HS-27A (cell line): ENCODE data around the gene NCAM2.

Experiments used
- DNase-seq: peaks from one replicate; pipeline ENCODE4 v3.0.0-alpha.2; 2012; ENCODE audit warnings: low read depth, missing footprints

The NCAM2 gene

DNA sequence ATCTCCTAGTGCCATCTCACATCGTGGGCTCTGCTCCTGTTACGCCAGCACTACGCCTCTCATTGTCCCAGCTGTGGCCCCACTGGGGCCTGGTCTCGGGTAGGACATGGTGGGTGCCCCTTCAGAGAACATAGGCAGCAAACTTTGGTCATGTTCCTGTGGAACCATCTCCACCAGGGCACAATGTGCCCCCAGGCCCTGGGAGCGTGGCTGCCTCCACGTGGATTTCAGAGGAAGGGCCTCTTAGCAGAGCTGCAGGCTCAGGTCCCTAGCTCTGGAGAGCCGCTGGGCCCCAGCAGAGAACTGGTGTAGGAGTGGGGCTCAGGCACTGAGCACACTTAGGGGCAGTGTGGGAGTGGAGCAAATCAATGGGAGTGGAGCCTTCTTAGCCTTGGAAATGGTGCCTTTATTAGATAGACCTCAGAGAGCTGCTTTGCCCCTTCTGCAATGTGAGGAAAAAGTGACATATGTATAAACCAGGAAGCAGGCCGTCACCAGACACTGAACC lies 460.0 kb downstream of the NCAM2 start:
- DNase-seq: no peak

DNA sequence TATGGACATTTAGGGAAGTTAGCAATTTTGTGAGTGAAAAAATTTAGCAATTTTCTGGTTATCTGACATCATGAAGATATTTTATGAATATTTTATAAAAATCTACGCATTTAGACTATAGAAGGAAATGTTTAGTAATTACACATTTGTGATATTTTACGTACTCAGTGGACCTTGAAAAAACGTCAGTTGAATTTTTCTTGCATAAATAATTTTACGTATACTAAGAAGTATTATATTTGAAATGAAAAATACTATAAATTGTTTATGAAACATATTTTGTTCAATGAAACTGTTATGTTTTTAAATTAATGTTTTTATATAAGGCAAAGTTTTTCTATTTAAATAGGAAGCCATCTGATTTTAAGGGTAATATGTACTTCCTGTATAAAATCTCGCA lies 462.8 kb downstream of the NCAM2 start:
- DNase-seq: no peak

DNA sequence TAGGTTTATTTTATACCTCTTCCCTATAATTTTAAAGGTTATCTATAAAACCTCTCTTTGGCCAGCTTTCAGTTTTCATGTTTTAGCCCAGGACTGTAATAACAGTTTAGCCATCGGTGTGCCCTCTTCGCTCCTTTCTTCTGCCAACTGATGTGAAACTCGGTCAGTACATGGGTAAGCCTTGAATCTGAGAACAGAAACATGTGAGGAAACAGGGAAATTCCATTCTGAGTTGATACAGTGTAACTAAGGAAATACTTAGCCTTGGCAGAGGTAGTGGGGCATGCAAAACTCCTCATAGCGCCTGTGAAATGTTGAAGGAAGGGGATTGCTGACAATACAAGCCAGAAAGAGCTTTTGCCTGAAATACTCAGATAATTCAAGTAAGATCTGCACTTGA lies 465.2 kb downstream of the NCAM2 start:
- DNase-seq: no peak

- DNase-seq: no peak
Observed at GRCh38 chr21:21464684-21465083, 466.5 kb downstream of the NCAM2 start.

- no peak for DNase-seq
Observed at GRCh38 chr21:21466752-21467151, 468.5 kb downstream of the NCAM2 start.

DNA sequence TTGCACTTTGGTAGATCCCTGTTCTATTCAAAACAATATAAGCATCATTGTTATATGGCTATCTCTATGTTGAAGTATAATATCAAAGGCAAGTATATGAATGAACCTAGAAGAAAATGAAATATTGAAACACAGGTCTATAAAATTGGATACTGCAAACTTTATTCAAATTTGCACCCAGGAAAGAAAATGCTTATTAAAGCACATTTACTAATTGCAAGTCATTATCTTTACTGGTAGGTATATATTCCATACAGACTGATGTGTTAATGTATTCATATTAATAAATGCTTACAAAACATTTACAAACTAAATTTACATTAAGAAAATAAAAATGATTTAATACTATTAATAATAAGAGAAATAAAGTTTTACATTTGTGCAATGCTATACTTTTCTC lies 469.8 kb downstream of the NCAM2 start:
- DNase-seq: no peak

- DNase-seq: no peak
Observed at GRCh38 chr21:21481239-21481638, 483.0 kb downstream of the NCAM2 start.

GRCh38 chr21:21508859-21509258 lies 510.6 kb downstream of the NCAM2 start:
- no peak for DNase-seq

- no peak for DNase-seq
Observed at GRCh38 chr21:21530680-21531079, 532.5 kb downstream of the NCAM2 start.

DNA sequence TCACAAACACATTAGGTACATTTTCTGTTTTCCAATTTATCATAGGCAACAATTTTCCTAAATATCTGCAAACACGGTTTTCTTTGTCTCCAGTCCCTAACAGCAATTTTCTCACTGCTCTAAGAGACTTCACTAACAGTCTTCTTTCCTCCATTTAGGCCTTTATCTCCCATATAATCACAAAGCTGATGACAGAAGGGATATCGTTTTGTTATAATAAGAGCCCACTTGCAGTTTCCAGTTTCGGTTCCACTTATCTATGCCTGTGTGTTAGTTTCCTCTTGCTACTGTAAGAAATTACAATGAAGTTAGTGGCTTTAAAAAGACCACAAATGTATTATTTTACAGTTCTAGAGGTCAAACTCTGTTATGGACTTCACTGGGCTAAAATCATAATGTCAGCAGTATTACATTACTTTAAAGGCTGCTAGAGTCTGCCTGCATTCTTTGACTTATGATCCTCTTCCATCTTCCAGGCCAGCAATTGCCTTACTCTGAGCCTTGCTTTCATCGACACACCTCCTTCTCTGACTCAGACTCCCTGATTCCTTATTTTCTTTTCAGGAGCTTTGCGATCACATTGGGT lies 549.3 kb downstream of the NCAM2 start:
- no peak for DNase-seq

DNA sequence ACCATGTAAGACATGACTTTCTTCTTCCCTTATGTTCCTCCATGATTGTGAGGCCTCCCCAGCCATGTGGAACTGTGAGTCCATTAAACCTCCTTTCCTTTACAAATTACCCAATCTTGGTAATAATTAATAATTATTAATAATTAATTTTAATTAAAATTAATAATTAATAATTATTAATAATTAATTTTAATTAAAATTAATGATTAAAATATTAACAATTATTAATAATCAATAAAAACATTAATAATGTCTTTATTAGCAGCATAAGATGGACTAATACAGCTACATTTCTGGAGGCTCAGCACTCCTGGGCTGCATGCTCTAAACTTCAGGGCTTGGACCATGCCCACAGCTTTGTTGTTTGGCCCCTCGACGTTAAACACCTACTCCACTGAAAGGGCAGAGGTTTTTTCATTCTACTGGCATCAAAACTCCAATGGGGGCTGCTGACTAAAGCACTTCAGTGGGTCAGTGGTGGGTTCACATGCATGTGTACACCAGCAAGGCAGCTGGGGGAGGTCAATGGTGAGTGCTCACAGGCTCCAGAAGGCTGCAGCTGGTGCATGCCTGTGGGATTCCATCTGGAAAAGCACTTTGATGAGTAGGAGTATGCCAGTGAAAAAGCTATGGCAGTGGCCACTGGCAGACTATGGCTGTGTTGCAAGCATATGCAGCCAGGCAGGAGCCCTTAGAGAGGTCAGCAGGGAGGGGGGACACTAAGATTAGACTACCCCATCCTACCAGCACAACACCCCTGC lies 561.3 kb downstream of the NCAM2 start:
- DNase-seq: no peak
